Activated B cell treated with CpG ODN at 0.5 μM for 24 hours (primary cell): Measurements from ENCODE around the gene HIVEP3. TPM values are rescaled to one million over a fixed set of nuclear protein-coding genes. Genes with fewer than 3 reads are reported as not detected.

Experiments
- ATAC-seq: fragments of 200-7000 bp; cut with Tn5 transposase; one replicate; pipeline ENCODE4 v1.10.0; 2021; ENCODE audit warnings: low read depth, mild to moderate bottlenecking, moderate library complexity
- CTCF ChIA-PET: fragments of 350-600 bp; sonication (Branson Sonifier 250); formaldehyde crosslinking; loops from one replicate; lab custom pipeline; 2021; ENCODE audit warnings: antibody characterized with exemption; lab: Charles Lee
- POLR2A ChIA-PET: fragments of 350-600 bp; sonication (Branson Sonifier 250); formaldehyde crosslinking; loops from one replicate; lab custom pipeline; 2021; ENCODE audit warnings: antibody characterized with exemption; lab: Charles Lee
- DNase-seq: peaks from one replicate; pipeline ENCODE4 v3.0.0; 2022
- H3K27ac Mint-ChIP-seq: one replicate; pipeline ENCODE4 v1.8.0; 2020; ENCODE audit warnings: mixed read lengths
- H3K27me3 Mint-ChIP-seq: one replicate; pipeline ENCODE4 v1.8.0; 2021; ENCODE audit warnings: mixed read lengths
- H3K36me3 Mint-ChIP-seq: one replicate; pipeline ENCODE4 v1.8.0; 2021; ENCODE audit warnings: low read depth, mixed read lengths
- H3K4me1 Mint-ChIP-seq: one replicate; pipeline ENCODE4 v1.8.0; 2021; ENCODE audit warnings: mixed read lengths
- H3K4me3 Mint-ChIP-seq: one replicate; pipeline ENCODE4 v1.8.0; 2020; ENCODE audit warnings: mild to moderate bottlenecking, mixed read lengths
- H3K9me3 Mint-ChIP-seq: one replicate; pipeline ENCODE4 v1.8.0; 2020; ENCODE audit warnings: mixed read lengths
- intact Hi-C: fragments of 100-400 bp; cut with micrococcal nuclease; formaldehyde crosslinking; loops from one replicate; pipeline ENCODE4 v1.15.1; 2024
- total RNA-seq: library from RNA; stranded (reverse); gene quantifications from 2 replicates; pipeline ENCODE4 v1.2.3, GENCODE V29; 2022
- TF ChIP-seq, protein P1 (sequence below): fragments of 200-600 bp; IDR thresholded peaks from one replicate; pipeline ENCODE4 v1.8.0; 2022; ENCODE audit warnings: antibody characterized with exemption, mild to moderate bottlenecking

The HIVEP3 gene
- total RNA-seq, 1 donor from 2014 or later, result 14.4 TPM

DNA sequence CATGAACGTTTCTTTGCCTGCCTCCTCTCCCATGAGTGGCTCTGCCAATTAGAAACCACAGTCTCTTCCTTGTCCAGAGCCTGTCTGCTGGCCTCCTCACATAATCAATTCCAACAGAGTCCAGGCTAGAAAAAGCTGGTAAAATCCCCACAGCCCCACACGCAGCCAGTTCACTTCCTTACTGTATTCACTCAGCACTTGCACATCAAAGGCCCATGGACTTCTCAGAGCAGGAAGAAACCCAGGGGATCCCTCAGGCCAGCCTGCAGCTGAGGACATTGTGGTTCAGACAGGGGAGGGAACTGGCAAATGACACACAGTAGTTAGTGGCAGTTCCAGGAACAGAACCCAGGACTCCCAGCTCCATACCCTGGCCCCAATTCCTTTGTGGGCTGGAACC is 262.7 kb downstream of the HIVEP3 start:
- H3K9me3 Mint-ChIP-seq, result no peaks in the 10 kb centered on the region
- CTCF ChIA-PET, result interaction anchor here (1.6 kb wide), 1 partner anchor 71 kb away, joined by 4 read pairs; no protein-coding TSS in a partner anchor
- TF ChIP-seq, protein P1, sequence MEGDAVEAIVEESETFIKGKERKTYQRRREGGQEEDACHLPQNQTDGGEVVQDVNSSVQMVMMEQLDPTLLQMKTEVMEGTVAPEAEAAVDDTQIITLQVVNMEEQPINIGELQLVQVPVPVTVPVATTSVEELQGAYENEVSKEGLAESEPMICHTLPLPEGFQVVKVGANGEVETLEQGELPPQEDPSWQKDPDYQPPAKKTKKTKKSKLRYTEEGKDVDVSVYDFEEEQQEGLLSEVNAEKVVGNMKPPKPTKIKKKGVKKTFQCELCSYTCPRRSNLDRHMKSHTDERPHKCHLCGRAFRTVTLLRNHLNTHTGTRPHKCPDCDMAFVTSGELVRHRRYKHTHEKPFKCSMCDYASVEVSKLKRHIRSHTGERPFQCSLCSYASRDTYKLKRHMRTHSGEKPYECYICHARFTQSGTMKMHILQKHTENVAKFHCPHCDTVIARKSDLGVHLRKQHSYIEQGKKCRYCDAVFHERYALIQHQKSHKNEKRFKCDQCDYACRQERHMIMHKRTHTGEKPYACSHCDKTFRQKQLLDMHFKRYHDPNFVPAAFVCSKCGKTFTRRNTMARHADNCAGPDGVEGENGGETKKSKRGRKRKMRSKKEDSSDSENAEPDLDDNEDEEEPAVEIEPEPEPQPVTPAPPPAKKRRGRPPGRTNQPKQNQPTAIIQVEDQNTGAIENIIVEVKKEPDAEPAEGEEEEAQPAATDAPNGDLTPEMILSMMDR, result no peak
- H3K4me3 Mint-ChIP-seq, result no peak overlapping the region
- POLR2A ChIA-PET, result interaction anchor here (0.9 kb wide), 1 partner anchor 74 kb away, joined by 9 read pairs; no protein-coding TSS in a partner anchor
- H3K27ac Mint-ChIP-seq, result peak overlapping the region; percentile 18
- intact Hi-C loops, result no loop called here
- no peaks in the 10 kb centered on the region for H3K36me3 Mint-ChIP-seq
- H3K4me1 Mint-ChIP-seq, result peaks cover 76% of the 10 kb centered on the region
- ATAC-seq (no peak), DNase-seq (no peak)
- no peaks in the 10 kb centered on the region for H3K27me3 Mint-ChIP-seq

DNA sequence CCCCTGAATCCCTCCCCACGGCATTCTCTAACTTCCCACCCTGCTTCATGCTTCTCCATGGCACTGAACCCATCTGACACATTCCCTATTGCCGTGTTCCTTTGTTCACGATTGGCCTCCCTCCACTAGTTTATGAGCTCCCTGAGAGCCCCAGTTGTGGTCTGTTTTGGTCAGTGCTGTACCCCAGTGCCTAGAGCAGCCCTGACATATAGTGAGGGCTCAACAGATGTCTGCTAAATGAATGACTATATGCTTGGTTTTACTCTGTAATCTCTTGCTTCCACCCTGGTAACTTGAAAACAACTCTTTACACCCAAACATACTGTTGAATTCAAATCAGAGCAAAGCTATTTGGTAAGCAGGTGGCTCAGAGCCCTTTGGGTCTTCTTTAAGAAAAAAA is 263.1 kb downstream of the HIVEP3 start:
- TF ChIP-seq, protein P1, result no peak
- H3K27ac Mint-ChIP-seq, result no peak overlapping the region
- ChIA-PET POLR2A (interaction anchor here (0.9 to 1.6 kb wide), 2 partner anchors 12 to 74 kb away, joined by 3 to 9 read pairs; no protein-coding TSS in a partner anchor), CTCF (interaction anchor here (1.6 kb wide), 1 partner anchor 71 kb away, joined by 4 read pairs; no protein-coding TSS in a partner anchor)
- DNase-seq (no peak), ATAC-seq (no peak)
- no peaks in the 10 kb centered on the region for H3K9me3 Mint-ChIP-seq
- H3K36me3 Mint-ChIP-seq, result no peaks in the 10 kb centered on the region
- H3K4me1 Mint-ChIP-seq, result peaks cover 75% of the 10 kb centered on the region
- intact Hi-C loops, result no loop called here
- H3K4me3 Mint-ChIP-seq, result no peak overlapping the region
- no peaks in the 10 kb centered on the region for H3K27me3 Mint-ChIP-seq

DNA sequence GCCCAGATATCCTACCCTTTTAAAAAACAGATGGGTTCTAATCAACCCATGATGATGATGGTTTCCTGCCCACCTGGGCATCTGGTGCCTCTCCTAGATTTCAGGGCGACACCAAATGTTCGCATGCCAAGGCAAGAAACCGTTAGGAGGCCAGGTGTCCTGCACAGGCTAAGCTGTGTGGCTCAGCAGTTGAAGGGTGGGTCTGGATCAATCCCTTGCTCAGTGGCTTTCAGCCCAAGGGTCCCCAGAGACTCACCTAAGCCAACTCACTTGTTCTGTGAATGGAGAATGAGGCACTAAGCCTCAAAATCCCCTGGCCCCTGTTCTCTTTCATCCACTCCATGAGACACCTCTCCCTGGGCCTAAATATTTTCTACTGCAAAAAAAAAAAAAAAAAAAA is 265.1 kb downstream of the HIVEP3 start:
- ATAC-seq, result no peak
- TF ChIP-seq, protein P1, result no peak
- ChIA-PET POLR2A (no interaction called here), CTCF (interaction anchor here (0.6 to 1.2 kb wide), 3 partner anchors 13 to 393 kb away, joined by 3 to 4 read pairs (median 3); no protein-coding TSS in a partner anchor)
- peaks cover 70% of the 10 kb centered on the region for H3K4me1 Mint-ChIP-seq
- no peak for DNase-seq
- intact Hi-C loops, result no loop called here
- H3K27ac Mint-ChIP-seq, result no peak overlapping the region
- no peak overlapping the region for H3K4me3 Mint-ChIP-seq
- no peaks in the 10 kb centered on the region for H3K9me3 Mint-ChIP-seq
- H3K36me3 Mint-ChIP-seq, result no peaks in the 10 kb centered on the region
- H3K27me3 Mint-ChIP-seq, result no peaks in the 10 kb centered on the region

DNA sequence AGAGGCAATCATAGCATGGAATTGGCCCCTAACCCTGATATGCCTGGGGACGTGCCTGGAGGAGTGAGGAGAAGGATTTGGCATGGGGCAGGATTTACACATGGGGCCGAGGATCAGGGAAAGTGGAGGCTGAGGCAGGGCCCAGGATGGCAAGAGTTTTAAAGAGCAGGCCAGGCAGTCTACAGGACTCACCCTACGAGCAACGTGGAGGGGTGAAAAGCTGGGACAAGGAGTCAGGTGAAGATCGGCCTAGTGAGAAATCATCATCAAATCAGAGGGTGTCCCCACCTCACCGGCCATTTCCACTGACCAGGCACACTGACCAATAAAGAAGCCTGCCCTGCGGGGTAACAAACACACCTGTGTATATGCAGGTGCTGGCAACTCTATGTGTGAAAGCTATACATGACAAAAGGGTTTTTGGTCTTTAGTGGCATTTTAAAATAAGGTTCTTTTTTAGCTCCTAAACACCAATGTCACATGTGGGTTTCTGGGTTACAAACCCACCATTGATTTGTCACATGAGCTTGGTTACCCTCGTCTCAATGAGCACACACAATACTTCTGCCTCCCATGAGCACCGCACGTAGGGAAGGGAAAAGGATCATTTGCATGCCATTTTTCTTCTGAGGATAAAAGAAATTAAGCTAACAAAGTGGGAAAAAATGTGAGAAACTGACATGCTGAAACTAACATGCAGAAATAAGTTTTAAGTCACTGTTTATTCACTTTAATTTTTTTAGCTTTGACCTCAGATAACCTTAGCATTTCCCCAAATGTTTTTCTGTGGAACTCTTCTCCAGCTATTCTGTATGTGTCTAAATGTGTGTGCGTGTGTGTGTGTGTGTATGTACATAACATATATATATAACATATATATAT is 266.1 kb downstream of the HIVEP3 start:
- H3K4me1 Mint-ChIP-seq, result peaks cover 60% of the 10 kb centered on the region
- H3K27ac Mint-ChIP-seq, result no peak overlapping the region
- intact Hi-C loops, result no loop called here
- no peaks in the 10 kb centered on the region for H3K27me3 Mint-ChIP-seq
- DNase-seq (no peak), ATAC-seq (no peak)
- TF ChIP-seq, protein P1, result no peak
- peaks cover 2% of the 10 kb centered on the region for H3K36me3 Mint-ChIP-seq
- H3K9me3 Mint-ChIP-seq, result no peaks in the 10 kb centered on the region
- POLR2A ChIA-PET, result no interaction called here
- CTCF ChIA-PET, result interaction anchor here (1.1 to 1.2 kb wide), 3 partner anchors 12 to 521 kb away, joined by 3 to 4 read pairs (median 3); no protein-coding TSS in a partner anchor
- no peak overlapping the region for H3K4me3 Mint-ChIP-seq
